WTC11 (cell line): ENCODE results near the gene ALDOC. TPM values are rescaled to one million over a fixed set of nuclear protein-coding genes. Genes with fewer than 3 reads are reported as not detected.

ENCODE experiments used
- ATAC-seq: fragments of 200-7000 bp; cut with Tn5 transposase; 2 replicates; pipeline ENCODE4 v1.10.0; 2021; ENCODE audit warnings: mild to moderate bottlenecking, moderate library complexity
- CTCF ChIA-PET: fragments of 300-600 bp; sonication (Branson Sonifier 250); formaldehyde crosslinking; loops from one replicate; lab custom pipeline; 2021; ENCODE audit warnings: antibody characterized with exemption; lab: Charles Lee
- POLR2A ChIA-PET: fragments of 350-600 bp; sonication (Branson Sonifier 250); formaldehyde crosslinking; loops from one replicate; lab custom pipeline; 2021; ENCODE audit warnings: antibody characterized with exemption; lab: Charles Lee
- DNase-seq: peaks from one replicate; pipeline ENCODE4 v3.0.0; 2021; ENCODE audit warnings: low spot score
- H3K27ac Mint-ChIP-seq: 2 replicates; pipeline ENCODE4 v1.8.0; 2021; ENCODE audit warnings: mixed read lengths
- H3K27me3 Mint-ChIP-seq: 2 replicates; pipeline ENCODE4 v1.8.0; 2021; ENCODE audit warnings: low read depth, mild to moderate bottlenecking, moderate library complexity, mixed read lengths
- H3K36me3 Mint-ChIP-seq: 2 replicates; pipeline ENCODE4 v1.8.0; 2021; ENCODE audit warnings: mixed read lengths
- H3K4me1 Mint-ChIP-seq: 2 replicates; pipeline ENCODE4 v1.8.0; 2022; ENCODE audit warnings: mixed read lengths
- H3K4me3 Mint-ChIP-seq: 2 replicates; pipeline ENCODE4 v1.8.0; 2021; ENCODE audit warnings: mild to moderate bottlenecking, moderate library complexity, mixed read lengths
- H3K9me3 Mint-ChIP-seq: 2 replicates; pipeline ENCODE4 v1.8.0; 2021; ENCODE audit warnings: mixed read lengths
- FOXJ3 ChIP-seq: sonication (generic); formaldehyde crosslinking; IDR thresholded peaks from 2 replicates; pipeline ENCODE4 v1.9.0; 2021; ENCODE audit warnings: missing genetic modification reagents, mild to moderate bottlenecking, borderline replicate concordance
- GABPB1 ChIP-seq: sonication (generic); formaldehyde crosslinking; IDR thresholded peaks from 2 replicates; pipeline ENCODE4 v1.8.1; 2023; ENCODE audit warnings: mild to moderate bottlenecking, missing genetic modification reagents
- GRHL2 ChIP-seq: fragments of 250-450 bp; sonication (Bioruptor Pico); IDR thresholded peaks from 2 replicates; pipeline ENCODE4 v1.8.0; 2022; ENCODE audit warnings: mild to moderate bottlenecking, moderate library complexity; ENCODE audit not compliant: insufficient replicate concordance, severe bottlenecking
- GTF2I ChIP-seq: fragments of 250-450 bp; sonication (Bioruptor Pico); conservative IDR thresholded peaks from 2 replicates; pipeline ENCODE4 v1.4.0; 2021; ENCODE audit warnings: mild to moderate bottlenecking
- HMGA2 ChIP-seq: fragments of 250-450 bp; sonication (Bioruptor Pico); IDR thresholded peaks from 2 replicates; pipeline ENCODE4 v1.4.0; 2021; ENCODE audit warnings: mild to moderate bottlenecking, moderate library complexity
- NFYB ChIP-seq: sonication (generic); formaldehyde crosslinking; conservative IDR thresholded peaks from 2 replicates; pipeline ENCODE4 v1.8.0; 2022; ENCODE audit warnings: low read depth, missing genetic modification reagents
- RORB ChIP-seq: fragments of 250-450 bp; sonication (Bioruptor Pico); IDR thresholded peaks from 2 replicates; pipeline ENCODE4 v1.9.0; 2021; ENCODE audit warnings: mild to moderate bottlenecking
- TP53 ChIP-seq: sonication (generic); formaldehyde crosslinking; IDR thresholded peaks from 2 replicates; pipeline ENCODE4 v1.8.1; 2023; ENCODE audit warnings: mild to moderate bottlenecking, missing genetic modification reagents
- ZNF317 ChIP-seq: sonication (generic); formaldehyde crosslinking; IDR thresholded peaks from 2 replicates; pipeline ENCODE4 v1.8.1; 2023; ENCODE audit warnings: low read depth, mild to moderate bottlenecking, moderate library complexity, missing genetic modification reagents, borderline replicate concordance
- total RNA-seq: library from RNA; stranded (reverse); gene quantifications from 3 replicates; pipeline ENCODE4 v1.2.3, GENCODE V29; 2021
- TF ChIP-seq, protein P1 (sequence below): sonication (generic); formaldehyde crosslinking; IDR thresholded peaks from 2 replicates; pipeline ENCODE4 v1.8.0; 2022; ENCODE audit warnings: mild to moderate bottlenecking, missing genetic modification reagents
- TF ChIP-seq, protein P2 (sequence below): fragments of 250-450 bp; sonication (Bioruptor Pico); conservative IDR thresholded peaks from 2 replicates; pipeline ENCODE4 v1.9.0; 2021; ENCODE audit warnings: mild to moderate bottlenecking
- TF ChIP-seq, protein P3 (sequence below): sonication (generic); formaldehyde crosslinking; IDR thresholded peaks from 2 replicates; pipeline ENCODE4 v1.8.1; 2023; ENCODE audit warnings: mild to moderate bottlenecking, missing genetic modification reagents, moderate library complexity
- TF ChIP-seq, protein P4 (sequence below): sonication (generic); formaldehyde crosslinking; IDR thresholded peaks from 2 replicates; pipeline ENCODE4 v1.8.0; 2022; ENCODE audit warnings: mild to moderate bottlenecking, missing genetic modification reagents
- TF ChIP-seq, protein P5 (sequence below): fragments of 200-600 bp; IDR thresholded peaks from 2 replicates; pipeline ENCODE4 v1.8.0; 2022; ENCODE audit warnings: antibody characterized with exemption
- TF ChIP-seq, protein P6 (sequence below): sonication (generic); formaldehyde crosslinking; IDR thresholded peaks from 2 replicates; pipeline ENCODE4 v1.8.1; 2022; ENCODE audit warnings: mild to moderate bottlenecking, missing genetic modification reagents, moderate library complexity, borderline replicate concordance
- TF ChIP-seq, protein P7 (sequence below): sonication (generic); formaldehyde crosslinking; IDR thresholded peaks from 2 replicates; pipeline ENCODE4 v1.8.1; 2022; ENCODE audit warnings: low read depth, mild to moderate bottlenecking, moderate library complexity, missing genetic modification reagents, borderline replicate concordance
- TF ChIP-seq, protein P8 (sequence below): sonication (generic); formaldehyde crosslinking; IDR thresholded peaks from 2 replicates; pipeline ENCODE4 v1.8.1; 2023; ENCODE audit warnings: mild to moderate bottlenecking, missing genetic modification reagents

Gene ALDOC
- total RNA-seq, 1 experiment from 2014 or later = 73.5 TPM

DNA sequence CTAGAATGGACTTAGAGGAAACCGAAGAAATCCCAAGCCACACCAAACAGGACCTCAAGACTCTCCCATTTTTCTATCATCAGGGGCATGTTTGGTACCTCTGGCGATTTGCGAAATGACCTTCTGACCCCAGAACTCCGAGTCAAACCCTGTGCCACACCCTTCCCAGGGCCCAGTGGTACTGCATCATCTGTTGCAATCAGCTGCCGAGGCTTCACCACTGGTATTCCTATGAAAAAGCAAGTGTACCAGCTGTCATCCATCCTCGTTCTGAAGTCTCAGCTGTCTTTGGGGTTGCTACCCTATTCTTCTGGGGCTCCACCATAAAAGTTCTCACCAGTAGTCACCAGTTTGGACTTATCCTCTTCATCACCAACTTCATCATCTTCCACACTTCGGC, 39.6 kb upstream of the ALDOC start:
- no peaks in the 10 kb centered on the region for H3K4me1 Mint-ChIP-seq
- no peaks in the 10 kb centered on the region for H3K27me3 Mint-ChIP-seq
- no peaks in the 10 kb centered on the region for H3K9me3 Mint-ChIP-seq
- H3K4me3 Mint-ChIP-seq = no peak overlapping the region
- ChIA-PET CTCF (no interaction called here), POLR2A (interaction anchor here (0.5 to 0.6 kb wide), 2 partner anchors 16 to 224 kb away, joined by 3 to 5 read pairs; no protein-coding TSS in a partner anchor)
- H3K36me3 Mint-ChIP-seq = peaks cover 85% of the 10 kb centered on the region
- H3K27ac Mint-ChIP-seq = no peak overlapping the region
- DNase-seq (no peak), ATAC-seq (no peak)
- no peak for TF ChIP-seq FOXJ3 (CRISPR knock-in tag)
- no peak for TF ChIP-seq NFYB (CRISPR knock-in tag)
- no peak for TF ChIP-seq GABPB1
- TF ChIP-seq, protein P1, sequence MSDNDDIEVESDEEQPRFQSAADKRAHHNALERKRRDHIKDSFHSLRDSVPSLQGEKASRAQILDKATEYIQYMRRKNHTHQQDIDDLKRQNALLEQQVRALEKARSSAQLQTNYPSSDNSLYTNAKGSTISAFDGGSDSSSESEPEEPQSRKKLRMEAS (CRISPR knock-in tag) = no peak
- no peak for TF ChIP-seq HMGA2 (CRISPR knock-in tag)
- no peak for TF ChIP-seq RORB (CRISPR knock-in tag)
- TF ChIP-seq, protein P2, sequence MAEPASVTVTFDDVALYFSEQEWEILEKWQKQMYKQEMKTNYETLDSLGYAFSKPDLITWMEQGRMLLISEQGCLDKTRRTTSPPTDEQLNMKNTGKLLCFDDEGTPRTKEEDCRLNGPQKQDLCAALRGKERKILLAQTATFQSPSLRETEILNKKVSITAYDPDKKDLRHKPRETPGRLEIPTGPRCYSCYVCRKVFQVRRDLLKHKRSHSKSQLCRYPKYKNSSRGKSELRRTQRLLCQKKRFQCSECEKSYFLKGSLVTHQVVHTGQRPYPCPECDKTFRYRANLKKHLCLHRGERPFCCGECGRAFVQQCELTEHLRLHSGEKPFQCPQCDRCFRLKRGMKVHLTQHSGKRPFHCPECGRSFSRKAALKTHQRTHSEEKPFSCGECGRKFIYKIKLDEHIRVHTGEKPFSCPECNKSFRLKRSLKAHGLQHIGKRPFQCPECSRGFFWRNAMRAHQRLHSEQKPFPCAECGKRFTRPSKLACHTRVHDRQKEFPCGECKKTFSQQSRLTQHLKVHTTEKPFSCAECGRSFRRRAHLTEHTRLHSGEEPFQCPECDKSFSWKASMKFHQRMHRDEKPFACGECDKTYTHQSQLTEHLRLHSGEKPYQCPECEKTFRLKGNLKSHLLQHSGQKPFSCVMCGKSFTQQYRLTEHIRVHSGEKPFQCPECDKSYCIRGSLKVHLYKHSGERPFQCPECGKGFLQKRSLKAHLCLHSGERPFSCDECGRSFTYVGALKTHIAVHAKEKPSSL = no peak
- TF ChIP-seq GTF2I = no peak
- TF ChIP-seq, protein P3, sequence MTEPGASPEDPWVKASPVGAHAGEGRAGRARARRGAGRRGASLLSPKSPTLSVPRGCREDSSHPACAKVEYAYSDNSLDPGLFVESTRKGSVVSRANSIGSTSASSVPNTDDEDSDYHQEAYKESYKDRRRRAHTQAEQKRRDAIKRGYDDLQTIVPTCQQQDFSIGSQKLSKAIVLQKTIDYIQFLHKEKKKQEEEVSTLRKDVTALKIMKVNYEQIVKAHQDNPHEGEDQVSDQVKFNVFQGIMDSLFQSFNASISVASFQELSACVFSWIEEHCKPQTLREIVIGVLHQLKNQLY (CRISPR knock-in tag) = no peak
- TF ChIP-seq, protein P4, sequence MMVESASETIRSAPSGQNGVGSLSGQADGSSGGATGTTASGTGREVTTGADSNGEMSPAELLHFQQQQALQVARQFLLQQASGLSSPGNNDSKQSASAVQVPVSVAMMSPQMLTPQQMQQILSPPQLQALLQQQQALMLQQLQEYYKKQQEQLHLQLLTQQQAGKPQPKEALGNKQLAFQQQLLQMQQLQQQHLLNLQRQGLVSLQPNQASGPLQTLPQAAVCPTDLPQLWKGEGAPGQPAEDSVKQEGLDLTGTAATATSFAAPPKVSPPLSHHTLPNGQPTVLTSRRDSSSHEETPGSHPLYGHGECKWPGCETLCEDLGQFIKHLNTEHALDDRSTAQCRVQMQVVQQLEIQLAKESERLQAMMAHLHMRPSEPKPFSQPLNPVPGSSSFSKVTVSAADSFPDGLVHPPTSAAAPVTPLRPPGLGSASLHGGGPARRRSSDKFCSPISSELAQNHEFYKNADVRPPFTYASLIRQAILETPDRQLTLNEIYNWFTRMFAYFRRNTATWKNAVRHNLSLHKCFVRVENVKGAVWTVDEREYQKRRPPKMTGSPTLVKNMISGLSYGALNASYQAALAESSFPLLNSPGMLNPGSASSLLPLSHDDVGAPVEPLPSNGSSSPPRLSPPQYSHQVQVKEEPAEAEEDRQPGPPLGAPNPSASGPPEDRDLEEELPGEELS (CRISPR knock-in tag) = no peak

DNA sequence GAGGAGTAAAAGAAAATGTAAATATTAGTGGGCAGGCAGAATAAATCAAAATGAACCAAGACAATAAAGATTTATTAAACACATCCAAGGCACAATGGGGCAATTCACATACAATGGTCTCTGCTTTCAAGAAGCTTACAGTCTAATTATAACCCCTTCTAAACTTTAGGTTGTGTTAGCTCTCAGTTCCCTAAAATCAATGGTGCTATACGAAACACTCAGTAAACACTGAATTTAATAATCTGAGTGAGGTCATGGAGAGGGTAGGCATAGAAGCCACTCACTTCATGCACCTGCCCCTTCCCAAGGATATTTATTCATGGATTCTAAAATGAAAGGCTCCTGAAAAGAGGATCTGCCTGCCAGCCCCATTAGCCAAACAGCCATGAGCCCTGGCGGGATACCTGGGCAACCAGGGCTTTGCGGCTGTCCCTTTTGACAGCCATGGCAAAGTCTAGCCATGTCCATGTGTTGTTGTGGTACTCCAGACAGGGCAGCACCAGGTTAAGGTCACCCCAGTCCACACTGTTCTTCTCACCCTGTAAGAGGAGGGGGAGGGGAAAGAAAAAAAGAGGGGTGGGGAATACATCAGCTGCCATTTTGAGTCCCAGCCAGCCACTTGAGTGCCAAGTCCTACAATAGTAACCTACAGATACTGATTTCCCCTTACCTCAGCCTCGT, 38.7 kb upstream of the ALDOC start:
- ChIA-PET POLR2A (interaction anchor here (0.6 kb wide), 1 partner anchor 15 kb away, joined by 3 read pairs; no protein-coding TSS in a partner anchor), CTCF (no interaction called here)
- TF ChIP-seq ZNF317 (CRISPR knock-in tag) = no peak
- Mint-ChIP-seq H3K9me3 (no peaks in the 10 kb centered on the region), H3K4me1 (no peaks in the 10 kb centered on the region), H3K27ac (no peak overlapping the region), H3K36me3 (peaks cover 82% of the 10 kb centered on the region), H3K27me3 (no peaks in the 10 kb centered on the region), H3K4me3 (no peak overlapping the region)
- ATAC-seq (no peak), DNase-seq (no peak)

DNA sequence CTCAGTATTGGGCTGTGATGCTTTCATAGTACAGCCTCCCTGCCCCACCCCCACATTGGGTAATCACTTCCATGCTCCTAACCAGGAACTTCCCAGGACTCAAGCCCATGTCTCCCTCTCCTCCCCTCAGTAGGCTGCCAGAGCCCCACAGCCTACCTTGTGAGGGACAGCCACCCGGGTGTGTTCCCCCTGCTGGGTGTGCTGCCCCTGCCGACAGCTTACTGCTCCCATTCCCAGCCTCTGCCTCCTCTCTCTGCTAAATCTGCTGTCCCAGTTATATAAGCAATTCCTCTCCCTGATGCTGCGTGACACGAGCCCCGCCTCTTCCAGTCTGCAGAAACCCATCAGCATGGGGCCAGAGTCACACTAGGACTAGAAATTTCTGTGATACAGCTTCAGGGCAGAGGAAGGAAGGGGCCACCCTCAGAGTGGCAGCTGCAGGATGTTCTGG, 37.3 kb upstream of the ALDOC start, which contains the start of gene RSKR:
RSKR (minus strand) TSS at position 255 of the 451 bp plus-strand sequence; CDS start at position 231, 24 bp downstream.
- CTCF ChIA-PET = interaction anchor here (0.6 to 1.8 kb wide), 6 partner anchors 12 to 43 kb away, joined by 3 to 12 read pairs (median 4); partner anchors contain the start of genes BLTP2 and PIGS
- peaks cover 73% of the 10 kb centered on the region for H3K36me3 Mint-ChIP-seq
- TF ChIP-seq, protein P5, sequence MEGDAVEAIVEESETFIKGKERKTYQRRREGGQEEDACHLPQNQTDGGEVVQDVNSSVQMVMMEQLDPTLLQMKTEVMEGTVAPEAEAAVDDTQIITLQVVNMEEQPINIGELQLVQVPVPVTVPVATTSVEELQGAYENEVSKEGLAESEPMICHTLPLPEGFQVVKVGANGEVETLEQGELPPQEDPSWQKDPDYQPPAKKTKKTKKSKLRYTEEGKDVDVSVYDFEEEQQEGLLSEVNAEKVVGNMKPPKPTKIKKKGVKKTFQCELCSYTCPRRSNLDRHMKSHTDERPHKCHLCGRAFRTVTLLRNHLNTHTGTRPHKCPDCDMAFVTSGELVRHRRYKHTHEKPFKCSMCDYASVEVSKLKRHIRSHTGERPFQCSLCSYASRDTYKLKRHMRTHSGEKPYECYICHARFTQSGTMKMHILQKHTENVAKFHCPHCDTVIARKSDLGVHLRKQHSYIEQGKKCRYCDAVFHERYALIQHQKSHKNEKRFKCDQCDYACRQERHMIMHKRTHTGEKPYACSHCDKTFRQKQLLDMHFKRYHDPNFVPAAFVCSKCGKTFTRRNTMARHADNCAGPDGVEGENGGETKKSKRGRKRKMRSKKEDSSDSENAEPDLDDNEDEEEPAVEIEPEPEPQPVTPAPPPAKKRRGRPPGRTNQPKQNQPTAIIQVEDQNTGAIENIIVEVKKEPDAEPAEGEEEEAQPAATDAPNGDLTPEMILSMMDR = no peak
- TF ChIP-seq TP53 (no peak), RORB (CRISPR knock-in tag) (no peak), GRHL2 (CRISPR knock-in tag) (no peak)
- TF ChIP-seq, protein P6, sequence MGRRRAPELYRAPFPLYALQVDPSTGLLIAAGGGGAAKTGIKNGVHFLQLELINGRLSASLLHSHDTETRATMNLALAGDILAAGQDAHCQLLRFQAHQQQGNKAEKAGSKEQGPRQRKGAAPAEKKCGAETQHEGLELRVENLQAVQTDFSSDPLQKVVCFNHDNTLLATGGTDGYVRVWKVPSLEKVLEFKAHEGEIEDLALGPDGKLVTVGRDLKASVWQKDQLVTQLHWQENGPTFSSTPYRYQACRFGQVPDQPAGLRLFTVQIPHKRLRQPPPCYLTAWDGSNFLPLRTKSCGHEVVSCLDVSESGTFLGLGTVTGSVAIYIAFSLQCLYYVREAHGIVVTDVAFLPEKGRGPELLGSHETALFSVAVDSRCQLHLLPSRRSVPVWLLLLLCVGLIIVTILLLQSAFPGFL (CRISPR knock-in tag) = no peak
- TF ChIP-seq, protein P7, sequence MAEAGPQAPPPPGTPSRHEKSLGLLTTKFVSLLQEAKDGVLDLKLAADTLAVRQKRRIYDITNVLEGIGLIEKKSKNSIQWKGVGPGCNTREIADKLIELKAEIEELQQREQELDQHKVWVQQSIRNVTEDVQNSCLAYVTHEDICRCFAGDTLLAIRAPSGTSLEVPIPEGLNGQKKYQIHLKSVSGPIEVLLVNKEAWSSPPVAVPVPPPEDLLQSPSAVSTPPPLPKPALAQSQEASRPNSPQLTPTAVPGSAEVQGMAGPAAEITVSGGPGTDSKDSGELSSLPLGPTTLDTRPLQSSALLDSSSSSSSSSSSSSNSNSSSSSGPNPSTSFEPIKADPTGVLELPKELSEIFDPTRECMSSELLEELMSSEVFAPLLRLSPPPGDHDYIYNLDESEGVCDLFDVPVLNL = no peak
- TF ChIP-seq, protein P3 (CRISPR knock-in tag) = no peak
- TF ChIP-seq, protein P8, sequence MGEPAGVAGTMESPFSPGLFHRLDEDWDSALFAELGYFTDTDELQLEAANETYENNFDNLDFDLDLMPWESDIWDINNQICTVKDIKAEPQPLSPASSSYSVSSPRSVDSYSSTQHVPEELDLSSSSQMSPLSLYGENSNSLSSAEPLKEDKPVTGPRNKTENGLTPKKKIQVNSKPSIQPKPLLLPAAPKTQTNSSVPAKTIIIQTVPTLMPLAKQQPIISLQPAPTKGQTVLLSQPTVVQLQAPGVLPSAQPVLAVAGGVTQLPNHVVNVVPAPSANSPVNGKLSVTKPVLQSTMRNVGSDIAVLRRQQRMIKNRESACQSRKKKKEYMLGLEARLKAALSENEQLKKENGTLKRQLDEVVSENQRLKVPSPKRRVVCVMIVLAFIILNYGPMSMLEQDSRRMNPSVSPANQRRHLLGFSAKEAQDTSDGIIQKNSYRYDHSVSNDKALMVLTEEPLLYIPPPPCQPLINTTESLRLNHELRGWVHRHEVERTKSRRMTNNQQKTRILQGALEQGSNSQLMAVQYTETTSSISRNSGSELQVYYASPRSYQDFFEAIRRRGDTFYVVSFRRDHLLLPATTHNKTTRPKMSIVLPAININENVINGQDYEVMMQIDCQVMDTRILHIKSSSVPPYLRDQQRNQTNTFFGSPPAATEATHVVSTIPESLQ (CRISPR knock-in tag) = no peak
- H3K27me3 Mint-ChIP-seq = no peaks in the 10 kb centered on the region
- H3K4me3 Mint-ChIP-seq = no peak within 1 kb of the TSS
- H3K9me3 Mint-ChIP-seq = no peaks in the 10 kb centered on the region
- no peaks in the 10 kb centered on the region for H3K4me1 Mint-ChIP-seq
- no peak within 1 kb of the TSS for H3K27ac Mint-ChIP-seq
- ATAC-seq = no peak
- no peak for DNase-seq
- POLR2A ChIA-PET = interaction anchor here (1.0 kb wide), 1 partner anchor 97 kb away, joined by 3 read pairs; no protein-coding TSS in a partner anchor
